PC-9 (cell line): ENCODE results near the gene KAT8. TPM values are rescaled to one million over a fixed set of nuclear protein-coding genes. Genes with fewer than 3 reads are reported as not detected.
"Not testable (repeated sequence)": the region's sequence is repeated elsewhere in the genome, so short reads cannot be mapped to it uniquely, and the experiment has no call there.

Experiments
- BruUV-seq: library from RNA; stranded (reverse); fragments of 400-500 nt; replicated peaks from 2 replicates; lab custom pipeline; 2021; lab: Mats Ljungman, UMichigan
- CTCF ChIA-PET: fragments of 300-600 bp; sonication (Branson Sonifier 250); formaldehyde crosslinking; loops from one replicate; lab custom pipeline; 2022; ENCODE audit warnings: antibody characterized with exemption; lab: Charles Lee
- POLR2A ChIA-PET: fragments of 300-600 bp; sonication (Branson Sonifier 250); formaldehyde crosslinking; loops from one replicate; lab custom pipeline; 2022; ENCODE audit warnings: antibody characterized with exemption; ENCODE audit not compliant: unreplicated experiment; lab: Charles Lee
- DNase-seq, 2 experiments: peaks; one replicate each; pipeline versions ENCODE4 v3.0.0 to v3.0.0-alpha.2; 2015 to 2022; ENCODE audit warnings: mixed read lengths in 1 of 2
- H2AFZ ChIP-seq: fragments of 200-600 bp; sonication (generic); 2 replicates; pipeline ENCODE4 v1.8.1; 2017; ENCODE audit warnings: antibody characterized with exemption
- H3F3A ChIP-seq: fragments of 200-600 bp; sonication (generic); 2 replicates; pipeline ENCODE4 v1.8.1; 2017; ENCODE audit warnings: antibody characterized with exemption, mild to moderate bottlenecking, low read depth; ENCODE audit not compliant: insufficient read depth
- H3K27ac ChIP-seq: fragments of 200-600 bp; sonication (generic); 2 replicates; pipeline ENCODE4 v1.6.1; 2016; ENCODE audit warnings: mixed run types
- H3K27me3 ChIP-seq: fragments of 200-600 bp; sonication (generic); 2 replicates; pipeline ENCODE4 v1.6.1; 2016; ENCODE audit warnings: low read depth, mixed run types; ENCODE audit not compliant: insufficient read depth
- H3K36me3 ChIP-seq: fragments of 200-600 bp; sonication (generic); 2 replicates; pipeline ENCODE4 v1.6.1; 2016; ENCODE audit warnings: low read depth, mixed run types
- H3K4me1 ChIP-seq: fragments of 200-600 bp; sonication (generic); replicated peaks from 2 replicates; pipeline ENCODE4 v1.6.1; 2016; ENCODE audit warnings: mixed run types; ENCODE audit not compliant: insufficient read depth
- H3K4me2 ChIP-seq: fragments of 200-600 bp; sonication (generic); 2 replicates; pipeline ENCODE4 v1.6.1; 2017; ENCODE audit warnings: mixed run types
- H3K4me3 ChIP-seq: fragments of 200-600 bp; sonication (generic); 2 replicates; pipeline ENCODE4 v1.6.1; 2016; ENCODE audit warnings: mixed run types
- H3K79me2 ChIP-seq: fragments of 200-600 bp; sonication (generic); 2 replicates; pipeline ENCODE4 v1.6.1; 2017; ENCODE audit warnings: low read depth, mixed run types
- H3K9me2 ChIP-seq: fragments of 200-600 bp; sonication (generic); 2 replicates; pipeline ENCODE4 v1.8.1; 2017; ENCODE audit warnings: mild to moderate bottlenecking; ENCODE audit not compliant: insufficient read depth
- H3K9me3 ChIP-seq: fragments of 200-600 bp; sonication (generic); 2 replicates; pipeline ENCODE4 v1.8.1; 2016; ENCODE audit warnings: low read depth; ENCODE audit not compliant: insufficient read depth
- H4K20me1 ChIP-seq: fragments of 200-600 bp; sonication (generic); 2 replicates; pipeline ENCODE4 v1.8.1; 2017; ENCODE audit not compliant: insufficient read depth
- CTCF ChIP-seq: fragments of 200-600 bp; sonication (generic); conservative IDR thresholded peaks from 2 replicates; pipeline ENCODE4 v1.6.1; 2017; ENCODE audit warnings: mixed run types, antibody characterized with exemption, mild to moderate bottlenecking, moderate library complexity
- EZH2 ChIP-seq: fragments of 200-600 bp; sonication (generic); IDR thresholded peaks from 2 replicates; pipeline ENCODE4 v1.8.0; 2017; ENCODE audit warnings: antibody characterized with exemption, low read depth
- intact Hi-C: fragments of 100-400 bp; cut with micrococcal nuclease; formaldehyde crosslinking; loops from one replicate; pipeline ENCODE4 v1.10.0; 2022; ENCODE audit not compliant: unreplicated experiment
- total RNA-seq: library from RNA; stranded (reverse); gene quantifications from 2 replicates; pipeline ENCODE4 v1.2.3, GENCODE V29; 2021

The KAT8 gene
- total RNA-seq, 1 experiment from 2014 or later, result 81.4 TPM

DNA sequence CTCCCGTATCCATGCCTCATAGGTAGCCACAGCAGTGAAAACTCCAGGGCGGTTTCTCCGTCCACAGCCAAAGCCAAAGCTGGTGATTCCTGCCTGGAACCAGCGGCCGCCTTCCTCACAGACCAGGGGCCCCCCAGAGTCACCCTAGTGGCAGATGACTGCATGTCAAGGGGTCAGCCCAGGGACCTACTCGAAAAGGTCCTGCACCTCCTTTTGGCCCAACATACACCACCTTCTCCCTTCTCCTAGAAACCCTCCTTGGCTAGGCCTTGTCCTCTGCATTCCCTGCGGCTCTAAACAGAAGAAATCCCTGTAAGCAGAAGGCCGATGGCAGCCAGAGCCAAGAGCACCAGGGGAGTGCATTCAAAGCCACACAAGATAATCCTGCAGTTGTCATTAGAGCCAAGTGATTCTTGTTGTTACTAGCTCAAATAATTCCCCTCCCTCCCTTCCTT is 26.3 kb downstream of the KAT8 start:
- Histone ChIP-seq H2AFZ (no peak overlapping the region), H3F3A (peaks cover 35% of the 10 kb centered on the region; the same call in 1 of the 2 replicates), H4K20me1 (no peaks in the 10 kb centered on the region), H3K4me2 (no peak overlapping the region), H3K27ac (no peak overlapping the region), H3K27me3 (no peaks in the 10 kb centered on the region), H3K9me3 (no peaks in the 10 kb centered on the region), H3K9me2 (no peaks in the 10 kb centered on the region), H3K4me3 (no peak overlapping the region), H3K36me3 (no peaks in the 10 kb centered on the region), H3K79me2 (no peaks in the 10 kb centered on the region), H3K4me1 (peaks cover 28% of the 10 kb centered on the region)
- no peak for TF ChIP-seq EZH2
- TF ChIP-seq CTCF, result no peak
- ChIA-PET CTCF (interaction anchor here (1.0 to 1.2 kb wide), 2 partner anchors 26 to 159 kb away, joined by 3 to 17 read pairs; partner anchors contain the start of genes HSD3B7 and KAT8), POLR2A (interaction anchor here (1.0 kb wide), 1 partner anchor 309 kb away, joined by 3 read pairs; no protein-coding TSS in a partner anchor)
- intact Hi-C loops, result loop anchor here (2.0 to 5.0 kb wide), 2 partner anchors 36 to 725 kb away; partner anchors contain the start of gene BCKDK
- BruUV-seq, result no TSS peak
- DNase-seq, result no peak

- H3K4me1 ChIP-seq, result peaks cover 23% of the 10 kb centered on the region
- H3K36me3 ChIP-seq, H4K20me1 ChIP-seq, H3K9me3 ChIP-seq, BruUV-seq, H3K4me2 ChIP-seq, H3K27me3 ChIP-seq, H3K79me2 ChIP-seq, H2AFZ ChIP-seq, H3K4me3 ChIP-seq, H3K27ac ChIP-seq, DNase-seq, H3K9me2 ChIP-seq: not testable (repeated sequence)
- ChIA-PET POLR2A (interaction anchor here (1.0 kb wide), 1 partner anchor 309 kb away, joined by 3 read pairs; no protein-coding TSS in a partner anchor), CTCF (interaction anchor here (0.5 to 1.2 kb wide), 3 partner anchors 27 to 160 kb away, joined by 3 to 17 read pairs (median 3); partner anchors contain the start of genes HSD3B7 and KAT8)
- peaks cover 34% of the 10 kb centered on the region; the same call in 1 of the 2 replicates for H3F3A ChIP-seq
- intact Hi-C loops, result loop anchor here (5.0 kb wide), 1 partner anchor 37 kb away; the partner anchor contains the start of gene BCKDK
These were observed 27.0 kb downstream of the KAT8 start for GRCh38 chr16:31144418-31144817.

- Histone ChIP-seq H3K27ac (no peak overlapping the region), H3K4me3 (no peak overlapping the region), H3K4me1 (peaks cover 25% of the 10 kb centered on the region), H3F3A (peaks cover 40% of the 10 kb centered on the region), H3K4me2 (no peak overlapping the region), H3K79me2 (no peaks in the 10 kb centered on the region), H3K27me3 (no peaks in the 10 kb centered on the region), H4K20me1 (no peaks in the 10 kb centered on the region), H3K9me2 (no peaks in the 10 kb centered on the region), H2AFZ (no peak overlapping the region), H3K9me3 (no peaks in the 10 kb centered on the region), H3K36me3 (no peaks in the 10 kb centered on the region)
- no peak for TF ChIP-seq EZH2
- no peak for TF ChIP-seq CTCF
- POLR2A ChIA-PET, result no interaction called here
- CTCF ChIA-PET, result interaction anchor here (0.6 to 0.9 kb wide), 3 partner anchors 160 to 341 kb away, joined by 13 to 16 read pairs (median 15); partner anchors contain the start of gene HSD3B7
- intact Hi-C loops, result no loop called here
- DNase-seq, result no peak
- BruUV-seq, result no TSS peak
These were observed 28.0 kb downstream of the KAT8 start for GRCh38 chr16:31145398-31145990.
